Measurements from ENCODE around the gene RAB13.

The RAB13 gene

DNA sequence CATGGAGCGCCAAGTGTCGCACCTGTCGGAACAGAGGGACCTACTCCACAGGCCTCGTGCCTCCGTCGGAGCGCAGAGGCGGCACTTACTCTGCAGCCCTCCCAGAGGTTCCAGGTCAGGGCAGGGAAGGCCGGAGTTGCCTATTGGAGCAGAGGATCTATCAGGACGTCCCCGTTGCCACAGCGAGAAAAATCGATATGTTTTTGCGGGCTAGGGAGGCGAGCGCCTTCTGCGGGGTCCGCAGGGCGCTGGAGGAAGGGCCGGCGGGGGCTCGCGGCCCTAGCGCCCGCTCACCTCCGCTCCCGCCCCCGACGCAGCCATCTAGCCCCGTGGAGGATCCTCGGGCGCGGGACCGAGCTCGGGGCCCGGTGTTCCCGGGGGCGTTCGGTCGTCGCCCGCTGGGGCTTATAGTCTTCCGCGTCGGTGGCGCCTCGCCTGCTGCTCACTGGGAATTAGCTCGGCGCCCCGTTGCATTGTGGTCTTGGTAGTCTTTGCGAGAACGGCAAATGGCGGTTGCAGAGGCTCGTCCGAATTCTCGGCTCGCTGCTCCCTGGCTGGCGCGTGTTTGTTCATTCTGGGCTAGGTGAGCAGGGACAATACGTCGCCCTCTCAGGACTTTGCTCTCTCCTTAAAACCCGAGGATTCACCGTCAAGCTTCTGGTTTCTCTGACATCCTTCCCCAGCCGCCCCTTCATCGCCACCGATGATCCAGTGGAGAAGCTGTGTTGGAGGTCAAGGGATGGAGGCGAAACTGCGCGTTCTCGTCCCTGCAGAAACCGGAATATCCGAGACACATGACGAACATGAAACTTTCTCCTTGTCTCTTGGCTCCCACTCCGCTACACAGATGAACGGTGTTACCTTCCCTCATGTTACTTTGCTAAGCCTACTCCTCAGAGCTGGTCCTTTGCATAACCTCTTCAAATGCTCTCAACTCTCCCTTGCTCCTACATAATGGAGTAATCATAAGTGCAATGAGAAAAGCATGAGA lies 8.6 kb downstream of the RAB13 start, which contains the start of gene JTB:
TSS of gene JTB (minus strand) at position 425 of the 991 bp plus-strand sequence. CDS start at position 3, 422 bp downstream.
- peak; percentile 91 for DNase-seq (ENCODE audit: low spot score)

DNA sequence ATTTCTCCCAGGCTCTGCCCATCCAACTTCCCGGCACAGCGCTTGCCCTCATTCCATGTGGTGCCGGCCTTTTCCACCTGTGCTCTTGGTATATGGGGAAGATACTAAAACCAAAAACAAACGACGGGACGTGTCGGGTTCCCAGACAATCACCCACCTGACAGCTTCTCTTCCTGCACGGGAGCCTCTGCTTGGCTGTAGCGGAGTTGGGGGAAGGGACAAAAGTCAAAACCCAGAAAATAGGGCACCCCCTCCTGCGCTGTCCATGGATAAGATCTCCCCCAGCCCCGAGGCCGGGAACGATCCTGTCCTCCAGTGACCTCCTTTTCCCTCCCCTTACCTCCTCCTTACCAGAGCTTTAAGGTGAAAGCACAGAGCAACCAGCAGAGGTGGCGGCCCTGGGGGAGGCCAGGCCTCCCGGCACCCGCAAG lies 9.3 kb downstream of the RAB13 start:
- no peak for DNase-seq (ENCODE audit: low spot score)

DNA sequence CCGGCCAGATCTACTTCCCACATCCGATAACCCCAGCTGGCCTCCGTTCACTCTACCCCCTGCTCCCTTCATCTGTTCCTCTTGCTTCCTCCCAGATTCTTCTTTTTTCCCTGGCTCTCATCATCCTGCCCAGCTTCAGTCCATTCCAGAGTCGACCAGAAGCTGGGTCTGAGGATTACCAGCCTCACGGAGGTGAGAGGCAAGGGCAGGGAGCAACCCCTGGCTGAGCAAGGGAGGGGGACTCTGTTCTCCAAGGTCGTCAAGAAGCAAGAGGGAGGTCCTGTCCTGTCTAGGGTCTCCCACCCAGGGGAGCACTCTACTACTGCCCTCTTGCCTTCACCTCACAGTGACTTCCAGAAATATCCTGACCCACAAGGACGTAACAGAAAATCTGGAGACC lies 12.6 kb downstream of the RAB13 start:
- DNase-seq (ENCODE audit: low spot score), result no peak

DNA sequence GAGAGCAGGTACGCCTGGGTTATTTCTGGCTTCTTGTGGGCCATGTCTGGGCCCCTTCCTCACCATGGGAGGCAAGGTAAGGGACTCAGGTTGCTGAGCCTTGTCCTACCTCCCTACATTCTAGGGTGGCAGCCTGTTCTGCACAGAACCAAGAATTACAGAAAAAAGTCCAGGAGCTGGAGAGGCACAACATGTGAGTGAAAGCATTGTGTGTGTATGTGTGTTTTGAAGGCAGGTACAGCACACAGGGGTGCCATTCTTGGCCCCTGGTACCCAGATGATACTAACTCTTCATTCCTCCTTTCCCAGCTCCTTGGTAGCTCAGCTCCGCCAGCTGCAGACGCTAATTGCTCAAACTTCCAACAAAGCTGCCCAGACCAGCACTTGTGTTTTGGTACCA lies 13.1 kb downstream of the RAB13 start:
- no peak for DNase-seq (ENCODE audit: low spot score)

DNA sequence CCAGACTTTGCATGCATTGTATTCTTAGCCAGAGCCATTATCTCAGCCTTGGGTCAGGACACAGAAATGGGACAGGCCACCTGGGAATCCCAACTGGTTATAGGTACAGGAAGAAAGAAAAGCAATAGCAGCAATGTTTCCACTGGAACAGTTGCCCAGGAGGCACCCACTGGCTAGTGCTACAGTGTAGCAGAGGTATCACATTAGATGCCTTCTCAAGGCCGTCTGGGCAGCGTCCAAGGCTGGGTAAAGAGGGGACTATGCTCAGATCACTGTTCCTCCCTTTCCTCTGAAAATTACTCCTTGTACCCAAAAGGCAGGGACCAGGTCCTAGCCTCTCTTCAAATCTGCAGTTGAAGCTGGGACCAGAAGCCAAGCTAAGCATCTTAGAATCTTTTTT lies 15.8 kb downstream of the RAB13 start:
- no peak for DNase-seq (ENCODE audit: low spot score)

DNA sequence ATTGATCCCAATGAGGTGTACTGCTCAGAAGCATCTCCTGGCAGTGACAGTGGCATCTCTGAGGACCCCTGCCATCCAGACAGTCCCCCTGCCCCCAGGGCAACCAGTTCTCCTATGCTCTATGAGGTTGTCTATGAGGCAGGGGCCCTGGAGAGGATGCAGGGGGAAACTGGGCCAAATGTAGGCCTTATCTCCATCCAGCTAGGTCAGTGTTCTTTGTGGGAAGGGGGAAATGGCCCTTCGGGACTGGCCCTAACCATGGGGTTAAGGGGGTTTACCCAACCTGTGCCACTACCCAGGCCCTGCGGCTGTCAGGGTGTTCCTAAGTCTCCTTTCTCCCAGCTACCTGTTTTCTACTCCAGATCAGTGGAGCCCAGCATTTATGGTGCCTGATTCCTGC lies 17.2 kb downstream of the RAB13 start:
- DNase-seq (ENCODE audit: low spot score), result no peak

DNA sequence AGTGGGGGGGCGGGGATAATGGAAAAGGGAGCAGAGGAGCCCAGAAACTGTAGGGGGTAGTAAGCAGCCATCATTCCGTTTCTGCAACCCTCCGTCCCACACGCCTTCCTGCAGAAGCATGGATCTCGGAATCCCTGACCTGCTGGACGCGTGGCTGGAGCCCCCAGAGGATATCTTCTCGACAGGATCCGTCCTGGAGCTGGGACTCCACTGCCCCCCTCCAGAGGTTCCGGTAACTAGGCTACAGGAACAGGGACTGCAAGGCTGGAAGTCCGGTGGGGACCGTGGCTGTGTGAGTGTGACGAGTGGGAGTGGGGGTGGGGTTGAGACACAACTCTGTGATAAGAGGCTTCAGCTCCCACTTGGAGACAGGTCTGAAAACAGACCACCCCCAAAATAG lies 17.7 kb downstream of the RAB13 start:
- no peak for DNase-seq (ENCODE audit: low spot score)

DNA sequence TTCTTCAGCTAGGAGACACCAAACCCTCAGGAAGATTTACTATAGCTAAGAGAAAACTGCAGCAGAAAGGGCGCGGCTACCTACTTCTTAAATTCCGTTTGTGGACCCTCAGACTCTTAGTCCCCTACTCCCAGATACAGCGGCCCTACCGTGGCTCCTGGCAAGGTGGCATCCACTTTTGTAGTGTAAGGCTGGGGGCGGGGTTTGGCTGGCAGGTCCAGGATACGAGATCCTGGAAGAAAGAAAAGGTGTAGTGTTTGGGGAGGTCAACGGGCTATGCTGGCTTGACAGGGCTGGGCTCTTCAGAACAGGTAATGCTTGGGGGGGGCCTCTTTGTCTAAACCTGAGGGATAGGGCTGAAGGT lies 18.2 kb downstream of the RAB13 start:
- DNase-seq (ENCODE audit: low spot score), result no peak

DNA sequence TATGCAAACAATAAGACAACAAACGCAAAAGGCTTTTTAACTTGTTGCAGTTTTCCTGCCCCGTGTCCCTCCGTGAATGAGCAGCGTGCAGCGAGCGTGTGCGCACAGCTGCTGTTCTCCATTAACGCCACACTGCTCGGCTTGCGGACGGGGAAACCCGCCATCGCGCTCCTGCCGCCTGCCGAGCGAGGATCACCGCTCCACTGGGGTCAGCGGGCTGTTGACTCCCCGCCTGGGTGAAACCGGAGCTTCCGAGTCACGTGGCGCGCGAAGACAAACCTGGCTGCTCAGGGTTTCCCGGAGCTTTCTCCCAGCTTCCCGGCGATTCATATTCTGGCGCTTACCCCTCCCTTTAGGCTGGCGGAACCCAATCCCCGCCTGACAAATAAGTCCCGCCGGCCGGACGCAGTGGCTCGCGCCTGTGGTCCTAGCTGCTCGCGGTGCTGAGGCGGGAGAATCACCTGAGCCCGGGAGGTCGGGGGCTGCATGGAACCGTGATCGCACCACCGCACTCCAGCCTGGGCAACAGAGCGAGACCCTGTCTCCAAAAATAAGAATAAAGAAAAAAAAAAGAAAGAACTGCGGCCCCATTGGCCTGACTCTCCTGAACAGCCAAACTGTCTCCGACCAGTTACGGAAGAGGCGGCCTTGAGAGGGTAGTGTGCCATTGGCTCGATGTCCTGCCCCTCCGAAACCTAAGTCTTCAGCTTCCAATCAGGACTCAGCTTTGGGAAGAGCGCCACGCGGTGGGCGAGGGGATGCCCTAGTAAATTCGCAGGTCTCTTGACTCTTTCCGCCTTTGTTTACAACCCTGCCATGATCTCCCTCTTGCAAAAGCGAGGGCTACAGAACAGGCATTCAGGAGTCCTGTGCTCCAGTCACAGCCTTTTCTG lies 18.8 kb downstream of the RAB13 start, which contains the start of gene CREB3L4:
TSS of gene CREB3L4 (plus strand) at position 796 of the 893 bp plus-strand sequence. CDS start 624 bp downstream, outside the sequence.
- peak; percentile 99 for DNase-seq (ENCODE audit: low spot score)

DNA sequence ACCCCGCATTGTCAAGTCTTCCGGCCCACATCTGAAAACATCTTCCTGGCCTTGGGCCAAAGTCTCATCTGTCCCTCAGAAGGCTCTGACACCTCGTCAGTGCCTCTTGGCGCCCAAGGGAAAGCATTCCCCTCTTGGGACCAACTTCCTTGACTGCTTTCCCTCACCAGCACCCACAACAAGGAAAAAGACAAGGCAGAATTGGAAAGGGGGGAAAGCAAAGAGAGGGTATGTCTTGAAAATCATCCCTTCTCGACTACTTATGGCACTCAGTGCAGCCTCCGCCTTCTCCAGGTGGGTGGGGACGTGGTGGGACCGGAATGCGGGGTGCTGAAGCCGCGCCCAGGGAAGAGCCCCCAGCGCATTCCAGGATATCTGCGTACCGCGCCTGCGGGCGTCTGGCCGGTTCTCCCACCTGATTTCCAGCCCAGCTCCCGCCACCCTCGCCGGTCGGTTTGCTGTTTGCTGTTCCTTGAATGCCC lies 22.2 kb downstream of the RAB13 start:
- DNase-seq (ENCODE audit: low spot score), result no peak

DNA sequence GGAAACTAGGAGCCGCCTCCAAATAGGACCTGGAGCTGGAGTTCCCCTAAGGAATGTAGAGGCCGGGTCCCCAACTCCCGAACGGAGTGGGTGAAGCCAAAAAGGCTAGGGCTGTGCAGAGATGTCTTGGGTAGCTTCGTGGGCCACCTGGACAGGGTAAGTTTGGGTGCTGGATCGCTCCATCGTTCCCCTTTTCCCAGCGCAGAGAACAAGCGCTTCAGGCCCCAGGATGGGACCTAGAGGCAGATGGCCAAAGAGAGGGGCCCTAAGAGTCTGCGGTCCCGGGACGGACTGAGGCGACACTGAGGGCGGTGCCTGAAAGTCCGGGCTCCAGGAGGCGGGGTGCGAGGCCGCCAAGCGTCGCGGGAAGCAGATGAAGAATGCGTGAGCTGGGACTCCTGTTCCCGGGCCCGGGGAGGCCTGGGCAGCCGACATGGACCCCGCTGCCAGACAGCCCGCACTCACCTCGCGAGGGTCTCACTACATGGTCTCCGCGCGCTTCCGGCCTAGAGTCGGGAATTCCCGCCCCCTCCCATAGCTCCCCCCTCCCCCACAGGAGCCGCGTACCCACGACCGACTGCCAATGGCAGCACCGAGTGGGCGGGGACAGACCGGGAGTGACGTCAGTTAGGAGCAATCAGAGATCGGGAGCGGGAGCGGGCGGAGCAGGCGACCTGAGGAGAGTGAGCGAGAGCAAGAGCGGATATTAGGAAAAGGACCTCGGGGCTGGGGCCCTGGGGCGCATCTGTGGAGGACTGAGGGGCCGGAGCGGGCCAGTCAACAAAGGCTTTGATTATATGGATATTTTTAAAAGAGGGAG lies 22.9 kb downstream of the RAB13 start, which contains the start of gene SLC39A1:
TSS of gene SLC39A1 (minus strand) at position 508 of the 820 bp plus-strand sequence. CDS start 822 bp downstream, outside the sequence.
- DNase-seq (ENCODE audit: low spot score), result peak; percentile 99

DNA sequence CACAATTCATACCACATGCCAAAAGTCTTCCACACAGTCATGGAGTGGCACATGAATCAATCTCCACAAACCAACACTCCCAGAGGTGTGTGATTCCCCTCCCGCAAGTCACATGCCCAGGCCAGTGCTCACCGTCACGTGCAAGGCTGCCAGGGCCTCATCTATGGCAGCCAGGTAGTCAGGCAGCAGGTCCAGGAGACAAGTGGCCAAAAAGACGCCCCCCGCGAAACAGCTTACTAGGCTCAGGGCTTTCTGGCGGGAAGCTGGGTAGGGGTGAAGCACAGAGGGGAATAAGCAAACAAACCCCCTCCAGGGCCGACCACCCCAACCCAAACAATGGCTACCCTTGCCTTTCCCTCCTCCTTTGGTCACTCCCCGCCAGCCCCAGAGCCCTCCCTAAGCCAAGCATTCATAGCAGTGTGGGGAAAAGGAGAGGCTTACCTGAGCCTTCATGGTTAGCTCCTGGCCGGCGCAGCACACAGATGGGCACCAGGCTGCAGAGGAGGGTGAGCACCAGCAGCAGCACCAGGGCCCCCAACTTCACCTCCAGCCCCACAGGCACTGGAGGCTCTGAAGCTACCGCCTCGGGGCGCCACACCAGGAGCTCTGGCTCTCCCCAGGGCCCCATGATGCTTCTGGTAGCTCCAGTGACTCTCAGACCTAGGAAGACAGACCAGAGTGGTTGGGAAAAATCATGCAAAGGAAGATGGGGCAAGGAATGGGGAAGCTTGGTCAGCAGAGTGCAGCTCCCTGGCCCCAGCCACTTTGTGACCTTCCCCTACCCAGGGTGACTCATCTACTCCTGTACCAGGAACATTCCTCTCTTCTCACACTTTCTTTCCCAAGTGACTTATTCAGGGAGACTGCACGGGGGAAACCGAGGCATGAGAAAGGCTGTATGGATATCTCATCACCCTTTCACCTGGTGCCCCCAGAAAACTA lies 23.8 kb downstream of the RAB13 start:
- no peak for DNase-seq (ENCODE audit: low spot score)

DNA sequence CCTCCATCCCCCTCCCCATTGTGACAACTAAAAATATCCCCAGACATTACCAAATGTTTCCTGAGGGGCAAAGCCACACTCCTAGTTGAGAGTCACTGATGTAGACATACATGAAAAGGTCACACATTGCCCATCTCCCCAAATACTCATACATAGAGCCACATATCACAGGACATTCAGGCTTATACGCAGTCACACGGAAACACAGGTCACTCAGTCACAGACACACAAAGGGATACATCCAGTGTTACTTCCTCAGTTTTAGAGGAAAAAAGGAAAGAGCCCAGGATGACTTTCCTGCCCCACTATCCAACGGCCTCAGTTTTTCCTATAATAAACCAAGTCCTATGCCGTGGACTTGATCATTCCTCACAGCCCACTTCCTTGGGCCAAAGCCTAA lies 24.7 kb downstream of the RAB13 start:
- DNase-seq (ENCODE audit: low spot score), result no peak

DNA sequence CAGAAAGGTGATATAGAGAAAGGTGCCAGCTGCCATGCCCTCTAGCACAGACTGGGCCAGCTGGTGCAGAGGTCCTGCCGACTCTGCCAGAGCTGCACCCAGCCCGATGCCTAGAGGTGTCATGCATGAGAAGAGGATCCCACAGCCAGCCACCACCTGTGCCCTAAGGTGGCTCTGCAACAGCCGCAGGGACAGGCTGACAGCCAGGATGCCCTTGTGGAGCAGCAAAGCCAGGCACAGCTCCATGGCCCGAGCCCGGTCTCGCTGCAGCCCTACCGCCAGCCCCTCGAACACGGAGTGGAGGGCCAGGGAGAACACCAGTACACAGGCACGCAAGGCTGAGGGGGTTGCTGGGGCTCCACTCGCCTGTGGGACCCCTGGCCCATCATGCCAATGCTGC lies 25.9 kb downstream of the RAB13 start:
- no peak for DNase-seq (ENCODE audit: low spot score)

DNA sequence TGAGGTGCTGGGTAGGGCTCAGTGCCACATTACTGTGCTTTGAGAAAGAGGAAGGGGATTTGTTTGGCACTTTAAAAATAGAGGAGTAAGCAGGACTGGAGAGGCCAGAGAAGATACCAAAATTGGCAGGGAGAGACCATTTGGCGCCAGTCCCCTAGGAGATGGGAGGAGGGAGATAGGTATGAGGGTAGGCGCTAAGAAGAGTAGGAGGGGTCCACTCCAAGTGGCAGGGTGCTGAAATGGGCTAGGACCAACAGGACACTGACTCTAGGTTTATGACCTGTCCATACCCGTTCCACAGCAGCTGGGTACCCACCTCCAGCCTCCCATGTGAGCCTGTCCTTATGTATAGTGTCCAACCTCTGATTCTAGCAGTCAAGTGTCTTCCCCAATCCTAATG lies 26.7 kb downstream of the RAB13 start:
- no peak for DNase-seq (ENCODE audit: low spot score)

DNA sequence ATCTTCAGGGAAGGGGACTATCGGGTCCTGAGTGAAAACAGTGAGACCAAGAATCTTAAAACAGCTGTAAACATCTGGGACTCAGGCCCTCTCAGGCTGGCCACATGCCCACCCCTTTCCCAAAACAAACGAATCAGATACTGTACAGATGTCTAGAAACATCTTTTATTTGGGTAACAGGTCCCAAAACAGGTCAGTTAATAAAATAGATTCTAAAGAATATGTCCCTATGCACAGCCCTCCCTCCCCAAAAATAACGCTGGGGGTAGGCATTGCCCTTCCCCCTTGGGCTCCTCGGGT lies 27.2 kb downstream of the RAB13 start:
- no peak for DNase-seq (ENCODE audit: low spot score)

DNA sequence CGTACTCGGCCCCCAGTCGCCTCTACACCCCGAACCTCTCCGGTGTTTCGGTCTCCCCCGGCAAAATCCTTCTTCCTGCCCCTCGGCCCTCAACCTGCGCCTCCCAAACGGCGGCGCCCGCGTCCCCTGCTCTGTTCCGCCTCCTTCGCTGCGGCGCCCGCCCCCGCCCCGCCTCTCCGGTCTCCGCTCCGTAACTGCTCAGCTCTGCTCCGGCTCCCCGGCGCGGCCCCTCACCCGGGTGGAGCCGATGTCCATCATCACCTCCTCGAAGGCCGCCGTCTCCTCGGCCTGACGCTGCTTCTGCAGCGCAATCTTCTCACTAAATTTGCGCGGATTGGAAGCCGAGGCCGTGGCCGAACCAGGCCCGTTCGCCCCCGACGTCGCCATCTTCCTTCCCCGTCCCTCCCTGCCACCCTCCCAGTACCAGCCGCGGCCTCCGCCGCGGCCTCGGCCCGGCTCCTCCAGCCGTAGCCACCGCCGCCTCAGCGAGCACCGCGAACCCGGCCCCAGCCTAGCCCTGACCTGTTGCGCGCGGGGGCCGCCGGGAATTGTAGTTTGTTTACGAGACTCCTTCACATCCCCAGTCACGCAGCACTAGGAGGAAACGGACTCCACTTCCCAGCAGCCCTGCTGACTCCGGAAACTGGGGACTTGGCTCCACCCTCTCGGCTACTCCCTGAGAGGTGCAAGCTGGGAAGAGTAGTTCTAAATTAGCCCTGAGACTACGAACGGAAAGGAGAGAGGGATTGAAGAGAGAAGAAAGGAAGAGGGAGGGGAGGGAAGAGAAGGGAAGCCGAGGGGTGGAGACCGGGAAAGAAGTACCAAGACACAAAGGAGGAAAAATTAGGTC lies 27.8 kb downstream of the RAB13 start, which contains the start of gene CRTC2:
TSS of gene CRTC2 (minus strand) at position 502 of the 850 bp plus-strand sequence. CDS start at position 387, 115 bp downstream.
- DNase-seq (ENCODE audit: low spot score), result peak; percentile 99

DNA sequence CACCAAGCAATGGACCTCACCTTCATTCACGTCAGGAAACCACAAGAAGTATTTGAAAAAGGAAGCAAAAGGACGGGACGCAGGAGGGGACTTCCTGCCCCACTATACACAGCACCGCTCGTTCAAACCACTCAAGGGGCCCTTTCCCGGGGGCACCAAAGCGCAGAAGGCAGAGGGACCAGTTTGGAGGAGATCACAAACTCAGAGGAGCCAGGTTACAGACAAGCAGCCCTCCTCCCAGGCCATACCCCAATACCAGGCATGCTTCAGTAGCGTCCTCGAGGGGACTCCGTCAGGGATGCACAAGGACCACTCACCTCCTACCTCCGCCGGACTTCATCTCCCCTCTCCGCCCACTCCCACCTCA lies 28.4 kb downstream of the RAB13 start:
- DNase-seq (ENCODE audit: low spot score), result no peak

DNA sequence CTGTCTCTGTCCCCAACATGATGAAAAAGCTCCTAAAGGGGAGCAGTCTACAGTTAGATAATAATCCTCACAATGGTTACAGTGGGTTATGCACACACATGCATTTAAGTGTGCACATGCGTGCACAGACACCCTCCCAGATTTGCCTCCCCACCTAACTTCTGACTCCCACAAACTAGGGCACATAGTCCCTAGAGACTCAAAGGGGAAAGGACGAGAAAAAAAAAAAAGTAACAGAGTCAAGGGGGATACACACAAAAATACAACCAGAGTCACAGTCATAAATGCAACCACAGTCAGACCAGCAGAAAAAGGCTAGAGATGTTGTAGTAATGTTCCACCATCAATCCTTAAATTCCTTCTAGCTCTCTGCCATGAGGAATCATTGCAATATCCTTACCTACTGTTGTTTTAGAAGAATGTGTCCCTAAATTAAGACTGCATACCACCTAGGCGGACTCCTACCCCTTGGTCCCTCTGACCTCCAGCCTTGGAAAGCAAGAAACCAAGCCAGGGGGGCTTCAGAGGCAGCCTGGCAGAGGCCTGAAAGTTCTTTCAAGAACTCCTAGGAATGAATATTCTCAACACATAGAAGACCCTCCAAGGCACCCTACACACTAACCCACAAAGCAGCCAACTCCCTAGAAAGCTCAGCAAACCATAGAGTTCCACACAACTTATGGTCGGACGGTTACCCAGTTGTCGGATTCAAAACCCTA lies 29.0 kb downstream of the RAB13 start:
- no peak for DNase-seq (ENCODE audit: low spot score)

Measured in cerebellar cortex (tissue), 1 donor.